NB4 (cell line): ENCODE measurements around the gene MTCH1.

ENCODE experiments used
- CTCF ChIP-seq: IDR thresholded peaks from one replicate; pipeline ENCODE4 v1.5.1; 2012; ENCODE audit warnings: low read depth, low read length
- MAX ChIP-seq: IDR thresholded peaks from 2 replicates; pipeline ENCODE4 v1.6.1; 2011; ENCODE audit warnings: low read depth, low read length
- MYC ChIP-seq: IDR thresholded peaks from 2 replicates; pipeline ENCODE4 v1.6.1; 2011; ENCODE audit warnings: low read depth, low read length
- POLR2A ChIP-seq: IDR thresholded peaks from 2 replicates; pipeline ENCODE4 v1.6.1; 2011; ENCODE audit warnings: mild to moderate bottlenecking; ENCODE audit not compliant: insufficient read length; ENCODE audit errors: extremely low read depth

- no peak for TF ChIP-seq CTCF
- TF ChIP-seq MAX: no peak
- TF ChIP-seq POLR2A: no peak
- TF ChIP-seq MYC: no peak
Observed at GRCh38 chr6:37005827-37006567, 20.0 kb upstream of the MTCH1 start.
